SU-DHL-6 (cell line): ENCODE data around the gene DCT.

Experiments used
- H2AFZ ChIP-seq: fragments of 200-600 bp; sonication (generic); 2 replicates; pipeline ENCODE4 v1.6.1; 2014; ENCODE audit warnings: low read depth, mild to moderate bottlenecking, moderate library complexity, mixed read lengths, antibody characterized with exemption, low read length; ENCODE audit not compliant: severe bottlenecking
- H3F3A ChIP-seq: fragments of 200-600 bp; shearing (Covaris generic); 2 replicates; pipeline ENCODE4 v1.6.0; 2016; ENCODE audit warnings: antibody characterized with exemption, mild to moderate bottlenecking; ENCODE audit not compliant: insufficient read depth
- H3K27ac ChIP-seq: fragments of 200-600 bp; sonication (generic); 2 replicates; pipeline ENCODE4 v1.5.1; 2016; ENCODE audit warnings: low read depth, mild to moderate bottlenecking, low read length, moderate library complexity, mixed read lengths
- H3K27me3 ChIP-seq: fragments of 200-600 bp; sonication (generic), shearing (Covaris generic); 2 replicates; pipeline ENCODE4 v1.6.0; 2014; ENCODE audit warnings: mild to moderate bottlenecking, low read length
- H3K36me3 ChIP-seq: fragments of 200-600 bp; sonication (generic); 2 replicates; pipeline ENCODE4 v1.6.1; 2014; ENCODE audit warnings: mild to moderate bottlenecking, low read length, mixed read lengths
- H3K4me2 ChIP-seq: fragments of 300-600, 200-600 bp; shearing (Covaris generic), sonication (generic); 2 replicates; pipeline ENCODE4 v1.6.0; 2014; ENCODE audit warnings: low read length, low read depth, mild to moderate bottlenecking; ENCODE audit not compliant: poor library complexity, severe bottlenecking
- H3K4me3 ChIP-seq: fragments of 200-600 bp; sonication (generic); 2 replicates; pipeline ENCODE4 v1.5.1; 2014; ENCODE audit warnings: antibody characterized with exemption, low read length, mild to moderate bottlenecking, mixed read lengths; ENCODE audit not compliant: insufficient read depth, poor library complexity, severe bottlenecking
- H3K79me2 ChIP-seq: fragments of 200-600 bp; sonication (generic); 2 replicates; pipeline ENCODE4 v1.6.1; 2014; ENCODE audit warnings: mild to moderate bottlenecking, low read length, moderate library complexity; ENCODE audit not compliant: insufficient read depth
- H3K9ac ChIP-seq: fragments of 200-600 bp; sonication (generic); 2 replicates; pipeline ENCODE4 v1.7.0; 2014; ENCODE audit warnings: mild to moderate bottlenecking, low read length
- H3K9me2 ChIP-seq: fragments of 200-600 bp; sonication (generic); replicated peaks from 2 replicates; pipeline ENCODE4 v1.6.1; 2014; ENCODE audit warnings: low read length; ENCODE audit not compliant: insufficient read depth
- H3K9me3 ChIP-seq: fragments of 200-600 bp; sonication (generic); 2 replicates; pipeline ENCODE4 v1.6.1; 2014; ENCODE audit warnings: low read length, mixed read lengths; ENCODE audit not compliant: insufficient read depth
- H4K20me1 ChIP-seq: fragments of 200-600 bp; sonication (generic); 2 replicates; pipeline ENCODE4 v1.6.1; 2014; ENCODE audit warnings: low read depth, mild to moderate bottlenecking, antibody characterized with exemption, low read length, moderate library complexity, mixed read lengths
- CTCF ChIP-seq: fragments of 200-600 bp; sonication (generic); IDR thresholded peaks from one replicate; pipeline ENCODE4 v1.5.1; 2017; ENCODE audit warnings: antibody characterized with exemption, mild to moderate bottlenecking, low read length, moderate library complexity; ENCODE audit not compliant: insufficient read depth, poor library complexity, severe bottlenecking
- EZH2phosphoT487 ChIP-seq: fragments of 200-600 bp; sonication (generic), shearing (Covaris generic); conservative IDR thresholded peaks from 2 replicates; pipeline ENCODE4 v1.6.1; 2018; ENCODE audit warnings: mild to moderate bottlenecking, antibody characterized with exemption, low read length, moderate library complexity, mixed read lengths

The DCT gene

GRCh38 chr13:94454906-94455305 lies 24.6 kb downstream of the DCT start:
- Histone ChIP-seq H4K20me1 (no peaks in the 10 kb centered on the region), H3K27me3 (no peaks in the 10 kb centered on the region), H2AFZ (no peak overlapping the region), H3K9me3 (no peaks in the 10 kb centered on the region), H3K9ac (no peak overlapping the region), H3K4me2 (no peak overlapping the region), H3F3A (no peaks in the 10 kb centered on the region), H3K4me3 (no peak overlapping the region), H3K36me3 (no peaks in the 10 kb centered on the region), H3K27ac (no peak overlapping the region), H3K9me2 (no peaks in the 10 kb centered on the region), H3K79me2 (no peaks in the 10 kb centered on the region)
- TF ChIP-seq CTCF (no peak), EZH2phosphoT487 (no peak)

GRCh38 chr13:94454334-94454733 lies 25.1 kb downstream of the DCT start:
- TF ChIP-seq EZH2phosphoT487, result no peak
- TF ChIP-seq CTCF, result no peak
- Histone ChIP-seq H4K20me1 (no peaks in the 10 kb centered on the region), H3K27me3 (no peaks in the 10 kb centered on the region), H3K4me2 (no peak overlapping the region), H3K36me3 (no peaks in the 10 kb centered on the region), H3K9ac (no peak overlapping the region), H2AFZ (no peak overlapping the region), H3K79me2 (no peaks in the 10 kb centered on the region), H3K4me3 (no peak overlapping the region), H3K27ac (no peak overlapping the region), H3K9me2 (no peaks in the 10 kb centered on the region), H3F3A (no peaks in the 10 kb centered on the region), H3K9me3 (no peaks in the 10 kb centered on the region)

GRCh38 chr13:94444826-94445225 lies 34.7 kb downstream of the DCT start:
- Histone ChIP-seq H3K4me2 (no peak overlapping the region), H3F3A (no peaks in the 10 kb centered on the region), H3K27ac (no peak overlapping the region), H3K9me2 (no peaks in the 10 kb centered on the region), H3K79me2 (no peaks in the 10 kb centered on the region), H3K36me3 (no peaks in the 10 kb centered on the region), H3K9ac (no peak overlapping the region), H3K4me3 (no peak overlapping the region), H3K9me3 (no peaks in the 10 kb centered on the region), H2AFZ (no peak overlapping the region), H4K20me1 (no peaks in the 10 kb centered on the region), H3K27me3 (no peaks in the 10 kb centered on the region)
- TF ChIP-seq EZH2phosphoT487 (no peak), CTCF (no peak)
